ENCODE results near the gene SLC38A4.
"Not testable (repeated sequence)": the region's sequence is repeated elsewhere in the genome, so short reads cannot be mapped to it uniquely, and the experiment has no call there.

The SLC38A4 gene

GRCh38 chr12:46754550-46754949 is 71.2 kb downstream of the SLC38A4 start:
- Histone ChIP-seq H3K9me3 (ENCODE audit: low read depth, low read length) (no peaks in the 10 kb centered on the region; the same call in 1 of the 2 replicates), H3K36me3 (ENCODE audit: insufficient read depth, low read length) (no peaks in the 10 kb centered on the region), H3K27ac (no peak overlapping the region), H3K9ac (ENCODE audit: insufficient read length) (no peak overlapping the region), H3K4me3 (no peak overlapping the region)
- TF ChIP-seq FOXP2 (optimal IDR thresholded peaks at IDR 0.05; ENCODE audit: control extremely low read depth, extremely low read length, insufficient read depth) (no peak), EZH2 (IDR thresholded peaks at IDR 0.05) (no peak), POLR2AphosphoS5 (IDR thresholded peaks at IDR 0.05; ENCODE audit: borderline replicate concordance, low read depth, low read length) (no peak)
- DNase-seq (ENCODE audit: low read depth, low spot score): no peak

GRCh38 chr12:46752396-46752795 is 73.4 kb downstream of the SLC38A4 start:
- TF ChIP-seq EZH2 (IDR thresholded peaks at IDR 0.05): no peak
- TF ChIP-seq POLR2AphosphoS5 (IDR thresholded peaks at IDR 0.05; ENCODE audit: borderline replicate concordance, low read depth, low read length): peak; percentile 47; the same call in 1 of the 2 replicates
- Histone ChIP-seq H3K27ac (peak overlapping the region; percentile 100), H3K9me3 (ENCODE audit: low read depth, low read length) (peaks cover 3% of the 10 kb centered on the region; the same call in 1 of the 2 replicates), H3K36me3 (ENCODE audit: insufficient read depth, low read length) (no peaks in the 10 kb centered on the region), H3K9ac (ENCODE audit: insufficient read length) (no peak overlapping the region), H3K4me3 (peak overlapping the region; percentile 63)
- peak; percentile 92 for DNase-seq (ENCODE audit: low read depth, low spot score)

- H3K4me3 ChIP-seq: peak overlapping the region; percentile 63
- peaks cover 3% of the 10 kb centered on the region; the same call in 1 of the 2 replicates for H3K9me3 ChIP-seq (ENCODE audit: low read depth, low read length)
- no peaks in the 10 kb centered on the region for H3K36me3 ChIP-seq (ENCODE audit: insufficient read depth, low read length)
- peak overlapping the region; percentile 100 for H3K27ac ChIP-seq
- peak; percentile 84 for DNase-seq (ENCODE audit: low read depth, low spot score)
- peak; percentile 51; the same call in 1 of the 2 replicates for TF ChIP-seq POLR2AphosphoS5 (IDR thresholded peaks at IDR 0.05; ENCODE audit: borderline replicate concordance, low read depth, low read length)
- TF ChIP-seq EZH2 (IDR thresholded peaks at IDR 0.05): no peak
- peak overlapping the region; percentile 68 for H3K9ac ChIP-seq (ENCODE audit: insufficient read length)
These were observed 74.6 kb downstream of the SLC38A4 start for GRCh38 chr12:46751173-46751572.

GRCh38 chr12:46749322-46749721 is 76.5 kb downstream of the SLC38A4 start:
- Histone ChIP-seq H3K36me3 (ENCODE audit: insufficient read depth, low read length) (no peaks in the 10 kb centered on the region), H3K27ac (peak overlapping the region; percentile 98; the same call in 1 of the 2 replicates), H3K9ac (ENCODE audit: insufficient read length) (no peak overlapping the region), H3K9me3 (ENCODE audit: low read depth, low read length) (peaks cover 3% of the 10 kb centered on the region; the same call in 1 of the 2 replicates), H3K4me3 (no peak overlapping the region)
- no peak for DNase-seq (ENCODE audit: low read depth, low spot score)
- TF ChIP-seq POLR2AphosphoS5 (IDR thresholded peaks at IDR 0.05; ENCODE audit: borderline replicate concordance, low read depth, low read length) (no peak), FOXP2 (optimal IDR thresholded peaks at IDR 0.05; ENCODE audit: control extremely low read depth, extremely low read length, insufficient read depth) (no peak), EZH2 (IDR thresholded peaks at IDR 0.05) (no peak)

GRCh38 chr12:46744283-46744682 is 81.5 kb downstream of the SLC38A4 start:
- H3K9me3 ChIP-seq (ENCODE audit: low read depth, low read length): peaks cover 2% of the 10 kb centered on the region; the same call in 1 of the 2 replicates
- TF ChIP-seq EZH2 (IDR thresholded peaks at IDR 0.05) (no peak), FOXP2 (optimal IDR thresholded peaks at IDR 0.05; ENCODE audit: control extremely low read depth, extremely low read length, insufficient read depth) (no peak), POLR2AphosphoS5 (IDR thresholded peaks at IDR 0.05; ENCODE audit: borderline replicate concordance, low read depth, low read length) (no peak)
- H3K9ac ChIP-seq (ENCODE audit: insufficient read length): no peak overlapping the region
- H3K27ac ChIP-seq: no peak overlapping the region
- no peak for DNase-seq (ENCODE audit: low read depth, low spot score)
- H3K4me3 ChIP-seq: no peak overlapping the region
- H3K36me3 ChIP-seq (ENCODE audit: insufficient read depth, low read length): no peaks in the 10 kb centered on the region

GRCh38 chr12:46743456-46743855 is 82.3 kb downstream of the SLC38A4 start:
- no peaks in the 10 kb centered on the region for H3K36me3 ChIP-seq (ENCODE audit: insufficient read depth, low read length)
- no peaks in the 10 kb centered on the region for H3K9me3 ChIP-seq (ENCODE audit: low read depth, low read length)
- no peak overlapping the region for H3K9ac ChIP-seq (ENCODE audit: insufficient read length)
- DNase-seq (ENCODE audit: low read depth, low spot score): no peak
- H3K27ac ChIP-seq: no peak overlapping the region
- TF ChIP-seq FOXP2 (optimal IDR thresholded peaks at IDR 0.05; ENCODE audit: control extremely low read depth, extremely low read length, insufficient read depth) (no peak), POLR2AphosphoS5 (IDR thresholded peaks at IDR 0.05; ENCODE audit: borderline replicate concordance, low read depth, low read length) (no peak), EZH2 (IDR thresholded peaks at IDR 0.05) (no peak)
- no peak overlapping the region for H3K4me3 ChIP-seq

- not testable (repeated sequence) for H3K27ac ChIP-seq; H3K36me3 ChIP-seq (ENCODE audit: insufficient read depth, low read length); H3K9ac ChIP-seq (ENCODE audit: insufficient read length); H3K4me3 ChIP-seq; H3K9me3 ChIP-seq (ENCODE audit: low read depth, low read length); DNase-seq (ENCODE audit: low read depth, low spot score)
These were observed 83.5 kb downstream of the SLC38A4 start for GRCh38 chr12:46742271-46742670.

GRCh38 chr12:46725332-46725731 is 100.5 kb downstream of the SLC38A4 start:
- TF ChIP-seq EZH2 (IDR thresholded peaks at IDR 0.05): no peak
- no peak for TF ChIP-seq FOXP2 (optimal IDR thresholded peaks at IDR 0.05; ENCODE audit: control extremely low read depth, extremely low read length, insufficient read depth)
- no peak for TF ChIP-seq POLR2AphosphoS5 (IDR thresholded peaks at IDR 0.05; ENCODE audit: borderline replicate concordance, low read depth, low read length)
- H3K9me3 ChIP-seq (ENCODE audit: low read depth, low read length): no peaks in the 10 kb centered on the region
- no peak overlapping the region for H3K27ac ChIP-seq
- no peak overlapping the region for H3K9ac ChIP-seq (ENCODE audit: insufficient read length)
- no peaks in the 10 kb centered on the region for H3K36me3 ChIP-seq (ENCODE audit: insufficient read depth, low read length)
- no peak for DNase-seq (ENCODE audit: low read depth, low spot score)
- no peak overlapping the region for H3K4me3 ChIP-seq

GRCh38 chr12:46723629-46724419 is 102.0 kb downstream of the SLC38A4 start:
- no peaks in the 10 kb centered on the region for H3K36me3 ChIP-seq (ENCODE audit: insufficient read depth, low read length)
- DNase-seq (ENCODE audit: low read depth, low spot score): no peak
- H3K27ac ChIP-seq: no peak overlapping the region
- no peaks in the 10 kb centered on the region for H3K9me3 ChIP-seq (ENCODE audit: low read depth, low read length)
- H3K4me3 ChIP-seq: no peak overlapping the region
- TF ChIP-seq POLR2AphosphoS5 (IDR thresholded peaks at IDR 0.05; ENCODE audit: borderline replicate concordance, low read depth, low read length) (no peak), EZH2 (IDR thresholded peaks at IDR 0.05) (no peak), FOXP2 (optimal IDR thresholded peaks at IDR 0.05; ENCODE audit: control extremely low read depth, extremely low read length, insufficient read depth) (no peak)
- H3K9ac ChIP-seq (ENCODE audit: insufficient read length): no peak overlapping the region

Measured in SK-N-MC (cell line).